Fibroblast of peridontal ligament (primary cell): Measurements from ENCODE around the gene ZNF454.

ENCODE experiments used
- DNase-seq: peaks from one replicate; pipeline ENCODE4 v3.0.0-alpha.2; 2010; ENCODE audit errors: extremely low read depth

Gene ZNF454

DNA sequence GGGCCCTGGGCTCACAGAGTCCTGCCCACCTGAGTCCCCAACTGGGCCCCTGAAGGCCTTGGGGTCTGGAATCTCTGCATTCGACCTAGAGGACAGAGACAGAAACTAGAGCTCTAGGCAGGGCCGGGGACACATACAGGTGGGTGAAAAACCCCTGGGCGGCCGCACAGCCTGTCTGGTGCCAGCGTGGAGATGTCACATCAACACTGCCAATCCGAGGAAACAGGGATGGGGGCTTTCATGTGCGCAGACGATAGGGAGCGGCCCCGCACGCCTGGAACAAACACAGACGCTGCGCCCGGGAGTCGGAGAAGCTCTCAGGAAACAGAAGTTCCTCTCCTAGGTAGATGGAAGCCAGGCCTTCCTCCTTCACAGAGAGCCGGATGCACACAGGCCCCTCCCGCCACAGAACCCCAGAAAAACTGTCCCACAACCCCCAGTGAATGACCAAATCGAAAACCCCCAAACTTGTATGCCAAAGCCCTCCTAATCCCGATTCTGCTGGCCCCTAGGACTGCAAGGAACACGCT is 52.3 kb downstream of the ZNF454 start:
- DNase-seq: no peak

DNA sequence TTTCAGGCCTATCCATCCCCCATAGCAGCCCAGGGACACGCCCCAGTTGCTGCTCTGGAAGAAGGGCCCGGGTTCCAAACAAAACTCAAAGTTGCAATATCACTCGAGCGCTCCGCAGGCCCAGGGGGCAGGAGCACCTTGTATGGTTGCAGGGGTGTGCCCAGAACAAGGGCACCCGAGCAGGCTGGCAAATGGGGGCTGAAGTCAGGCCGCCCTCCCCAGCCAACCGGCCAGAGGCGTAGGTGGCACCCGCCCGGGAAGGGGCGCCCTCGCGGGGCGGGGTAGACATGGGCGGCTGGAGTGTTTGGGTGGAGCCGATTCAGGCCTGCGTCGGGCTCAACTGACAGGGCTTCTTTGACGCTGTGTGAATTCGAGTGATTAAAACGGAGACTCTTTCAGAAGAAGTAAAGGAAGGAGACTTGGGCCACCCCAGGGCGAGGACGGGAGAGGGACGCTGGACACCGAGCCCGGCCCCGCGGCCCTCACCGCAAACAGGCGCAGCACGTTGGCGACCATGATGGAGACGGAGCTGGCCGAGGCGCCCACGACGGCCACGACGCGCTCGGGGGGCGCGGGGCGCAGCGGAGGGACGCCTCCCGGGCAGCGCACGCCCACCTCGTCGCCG is 53.1 kb downstream of the ZNF454 start:
- no peak for DNase-seq

DNA sequence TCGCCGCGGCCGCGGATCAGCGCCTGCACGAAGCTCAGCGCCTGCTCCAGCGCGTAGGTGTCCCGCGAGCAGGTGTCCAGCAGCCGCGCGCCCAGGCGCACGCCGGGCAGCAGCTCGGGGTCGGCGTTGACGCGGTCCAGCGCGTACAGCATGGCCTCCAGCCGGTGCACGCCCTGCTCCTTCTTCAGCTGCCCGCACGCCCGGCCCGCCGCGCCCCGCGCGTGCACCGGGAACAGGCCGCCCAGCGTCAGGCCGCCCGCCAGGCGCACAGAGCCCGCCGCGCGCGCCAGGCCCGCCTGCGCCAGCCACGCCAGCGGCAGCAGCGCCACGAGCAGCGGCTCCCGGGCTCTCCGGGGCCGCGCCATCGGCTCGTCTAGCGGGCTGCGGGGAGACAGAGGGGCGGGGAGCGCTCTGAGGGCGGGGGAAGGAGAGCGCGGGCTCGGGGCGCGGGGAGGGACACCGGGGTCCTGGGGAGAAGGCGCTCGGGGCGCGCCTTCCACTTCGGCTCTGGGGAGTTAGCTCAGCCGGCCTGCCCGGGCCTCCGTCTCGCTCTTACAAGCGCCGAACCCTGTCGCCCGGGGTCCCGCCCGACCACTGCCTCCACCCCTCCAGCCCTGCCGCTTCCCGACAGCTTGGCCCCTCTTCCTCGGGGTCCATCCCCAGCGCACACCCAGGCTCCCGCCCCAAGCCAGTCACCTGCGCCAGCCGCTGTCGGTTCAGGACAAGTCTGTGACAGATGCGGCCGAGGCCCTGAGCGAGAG is 53.8 kb downstream of the ZNF454 start, which contains the start of gene GRM6:
Gene GRM6, minus strand, starts transcription at position 741 of the 761 bp plus-strand sequence. Its CDS starts 376 bp downstream, at position 365.
- DNase-seq: no peak

- DNase-seq: no peak
Observed at GRCh38 chr5:178995341-178995690, 54.3 kb downstream of the ZNF454 start.

DNA sequence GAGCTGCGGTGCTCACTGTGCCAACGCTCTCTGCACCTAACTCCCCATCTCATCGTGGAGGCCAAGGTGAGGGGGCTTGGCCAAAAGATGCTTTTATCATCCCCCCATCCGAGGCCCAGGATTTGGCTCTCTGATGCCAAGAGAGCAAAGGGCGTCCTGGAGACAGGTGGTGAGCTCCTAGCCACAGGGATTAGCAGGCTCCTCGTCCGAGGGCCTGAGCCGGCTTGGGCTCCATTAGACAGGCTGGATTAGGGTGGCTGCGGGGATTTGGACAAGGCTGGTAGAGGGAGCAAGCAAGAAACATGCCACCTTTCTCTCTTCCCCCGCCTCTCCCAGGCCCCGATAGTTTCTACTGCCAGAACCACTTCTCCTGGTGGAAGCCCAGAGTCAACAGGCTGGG is 55.2 kb downstream of the ZNF454 start:
- no peak for DNase-seq

GRCh38 chr5:178997191-178997590 is 56.2 kb downstream of the ZNF454 start:
- DNase-seq: no peak

DNA sequence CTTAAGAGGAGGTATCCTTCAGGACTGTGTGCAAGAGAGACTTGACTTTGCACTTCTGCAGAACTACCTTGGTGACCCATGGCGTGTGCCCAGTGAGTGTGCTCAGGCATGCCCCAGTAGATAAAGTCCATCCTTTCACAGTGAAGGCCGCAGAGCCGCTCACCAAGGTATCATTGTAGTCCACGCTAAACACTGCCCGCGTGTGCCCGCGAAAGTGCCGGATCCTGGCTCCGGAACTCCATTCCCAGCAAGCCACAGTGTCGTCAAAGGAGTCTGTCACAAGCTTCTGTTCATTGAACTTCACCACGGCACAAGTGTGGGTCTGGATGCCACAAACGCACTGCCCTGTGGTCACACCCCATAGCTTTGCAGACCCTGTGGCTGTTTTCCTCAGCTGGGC is 57.4 kb downstream of the ZNF454 start:
- DNase-seq: no peak

DNA sequence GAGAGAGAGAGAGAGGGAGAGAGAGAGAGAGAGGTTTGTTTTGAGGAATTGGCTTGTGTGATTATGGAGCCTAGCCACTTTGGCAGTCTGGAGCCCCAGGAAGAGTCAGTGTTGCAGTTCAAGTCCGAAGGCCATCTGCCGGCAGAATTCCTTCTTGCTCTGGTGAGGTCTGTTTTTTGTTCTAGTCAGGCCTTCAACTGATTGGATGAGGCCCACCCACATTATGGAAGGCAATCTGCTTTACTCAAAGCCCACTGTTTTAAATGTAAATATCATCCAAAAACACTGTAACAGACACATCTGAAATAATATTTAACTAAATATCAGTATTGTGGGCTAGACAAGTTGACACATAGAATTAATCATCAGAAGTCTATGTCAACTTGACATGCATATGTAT is 65.6 kb downstream of the ZNF454 start:
- DNase-seq: no peak

DNA sequence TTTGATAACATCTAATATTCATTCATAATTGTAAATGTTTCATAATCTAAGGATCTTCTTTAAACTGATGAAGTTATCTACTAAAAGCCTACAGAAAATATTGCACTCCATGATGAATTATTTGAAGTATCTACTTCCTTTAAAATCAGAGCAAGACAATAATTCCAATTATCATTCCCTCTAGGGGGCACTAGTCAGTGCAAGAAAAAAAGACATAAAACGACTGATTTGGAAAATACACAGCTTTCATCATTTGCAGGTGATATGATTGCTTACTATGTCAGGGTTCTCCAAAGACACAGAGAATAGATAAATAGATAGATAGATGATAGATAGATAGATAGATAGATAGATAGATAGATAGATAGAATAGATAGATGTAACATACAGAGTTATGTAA is 67.7 kb downstream of the ZNF454 start:
- DNase-seq: no peak
